ENCODE measurements around the gene ANKRD45.
"Not testable (repeated sequence)": the region's sequence is repeated elsewhere in the genome, so short reads cannot be mapped to it uniquely, and the experiment has no call there.

- not testable (repeated sequence) for TF ChIP-seq CTCF (conservative IDR thresholded peaks at IDR 0.05; ENCODE audit: low read depth, low read length); EZH2 (IDR thresholded peaks at IDR 0.05; ENCODE audit: borderline replicate concordance, low read depth, low read length, poor library complexity, severe bottlenecking)
Observed at GRCh38 chr1:173563846-173564245, 105.8 kb downstream of the ANKRD45 start.

All from A673 (cell line).